Spinal cord (tissue), 10 donors: ENCODE data around the gene TENM3. TPM values are rescaled to one million over a fixed set of nuclear protein-coding genes. Genes with fewer than 3 reads are reported as not detected.
A peak's percentile ranks its signal among the peaks of the same experiment; 100 is the strongest.

Experiments
- DNase-seq, 6 donors: peaks; one replicate each; pipeline versions ENCODE4 v3.0.0 to v3.0.0-alpha.2; 2013 to 2015; ENCODE audit warnings: low spot score in 6 of 6, low read depth in 4 of 6
- H3K27ac ChIP-seq: one replicate; pipeline ENCODE4 v1.5.1; 2013; ENCODE audit warnings: low read depth, low read length, control low read depth
- H3K27me3 ChIP-seq: one replicate; pipeline ENCODE4 v1.6.1; 2013; ENCODE audit warnings: low read length; ENCODE audit not compliant: control insufficient read depth, insufficient read depth
- H3K36me3 ChIP-seq: one replicate; pipeline ENCODE4 v1.6.1; 2013; ENCODE audit warnings: low read length; ENCODE audit not compliant: control insufficient read depth, insufficient read depth
- H3K4me1 ChIP-seq: one replicate; pipeline ENCODE4 v1.6.1; 2013; ENCODE audit warnings: low read length; ENCODE audit not compliant: control insufficient read depth, insufficient read depth
- H3K4me3 ChIP-seq: one replicate; pipeline ENCODE4 v1.5.1; 2013; ENCODE audit warnings: low read depth, low read length, control low read depth
- H3K9me3 ChIP-seq: one replicate; pipeline ENCODE4 v1.6.1; 2013; ENCODE audit warnings: low read length; ENCODE audit not compliant: control insufficient read depth, insufficient read depth
- WGBS: methylation state at CpG from one replicate; pipeline ENCODE4 v1.1.5; 2013; ENCODE audit warnings: missing lambda C conversion rate; ENCODE audit not compliant: insufficient coverage; 5-methylcytosine and 5-hydroxymethylcytosine counted together
- polyA plus RNA-seq, 2 donors: library from polyadenylated mRNA; unstranded; fragments of 120-200 nt; gene quantifications; one replicate each; pipeline ENCODE4 v1.2.1, GENCODE V29; 2013; ENCODE audit not compliant: insufficient read length in 2 of 2
- total RNA-seq, 2 donors: library from RNA; depleted of rRNA in 1 of 2; stranded (reverse); fragments of 120-200 nt in 1 of 2; fragments of >200 nt in 1 of 2; gene quantifications; one replicate each; pipeline versions ENCODE4 v1.2.3 to v1.2.4, GENCODE V29; 2013 to 2014
- donor health status: healthy.

TENM3 gene
- total and polyA plus RNA-seq, 4 donors = 25.8 to 57.5 (median 38.7) TPM

DNA sequence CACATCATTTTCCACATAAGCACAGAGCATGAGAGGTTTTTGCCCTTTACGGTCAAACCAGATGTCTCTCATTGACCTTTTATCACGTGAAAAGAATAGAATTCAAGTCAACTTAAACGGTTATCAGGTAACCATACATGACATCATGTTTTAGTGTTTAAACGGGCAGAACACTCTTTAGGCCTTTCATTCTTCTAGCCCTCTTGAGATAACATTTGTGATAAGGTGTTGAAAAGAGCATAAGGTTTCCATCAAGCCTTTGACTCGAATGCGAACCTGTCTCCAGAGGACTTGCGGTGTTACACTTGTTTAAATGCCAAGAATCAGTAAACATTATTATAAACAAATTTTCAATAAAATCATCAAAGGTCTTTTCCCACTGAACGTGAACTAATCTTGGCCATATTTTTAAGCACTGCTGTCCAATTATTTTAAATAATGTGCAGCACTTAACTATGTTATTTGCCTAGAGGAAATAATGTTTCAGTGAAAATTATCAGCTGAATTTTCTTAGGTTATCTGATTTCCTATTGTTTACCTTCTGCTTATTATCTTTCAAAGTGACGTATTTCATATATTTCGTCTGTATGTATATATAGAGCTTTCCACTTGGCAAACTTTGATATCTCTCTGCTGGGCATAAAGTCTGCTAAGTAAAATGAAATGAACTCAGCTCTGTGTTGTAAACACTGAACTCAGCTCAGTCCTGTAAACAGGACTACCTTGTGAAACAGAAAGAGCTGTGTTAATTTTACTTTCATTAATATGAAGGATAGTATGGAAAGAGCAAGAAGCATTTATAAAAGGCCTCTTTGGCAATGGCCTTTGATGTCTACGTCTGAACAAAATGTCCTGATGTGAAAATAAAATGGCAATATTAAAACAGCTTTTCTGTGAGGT lies 33.3 kb downstream of the TENM3 start:
- DNase-seq = no peak
- Histone ChIP-seq H3K4me1 (peaks cover 3% of the 10 kb centered on the region), H3K4me3 (no peak overlapping the region), H3K27me3 (no peaks in the 10 kb centered on the region), H3K9me3 (no peaks in the 10 kb centered on the region), H3K27ac (no peak overlapping the region), H3K36me3 (no peaks in the 10 kb centered on the region)
- WGBS = 90% methylated on average over 1 of the region's 11 CpGs

DNA sequence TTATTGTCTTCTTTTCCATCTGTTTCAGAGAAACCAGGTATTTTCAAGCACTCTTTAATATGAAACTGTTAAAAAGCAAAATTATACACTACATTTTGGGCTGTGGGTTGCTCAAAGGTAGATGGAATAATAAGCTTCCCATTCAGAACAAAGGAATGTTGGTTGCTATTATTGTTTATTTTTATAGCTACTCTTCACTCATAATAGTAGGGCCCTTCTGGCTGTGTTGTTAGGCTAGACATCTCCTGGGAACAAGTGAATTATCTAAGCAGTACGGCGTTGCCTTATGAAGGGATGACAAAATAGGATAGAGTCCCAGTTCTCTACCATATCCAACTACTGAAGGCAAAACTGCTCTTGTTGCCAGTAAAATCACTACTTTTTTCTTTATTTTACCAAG lies 34.2 kb downstream of the TENM3 start:
- H3K27ac ChIP-seq = no peak overlapping the region
- DNase-seq = peak in 1 of 6 donors; percentile 46
- H3K27me3 ChIP-seq = no peaks in the 10 kb centered on the region
- no CpG with 5 or more reads among the region's 2 CpGs for WGBS
- H3K4me3 ChIP-seq = no peak overlapping the region
- H3K36me3 ChIP-seq = no peaks in the 10 kb centered on the region
- peaks cover 3% of the 10 kb centered on the region for H3K4me1 ChIP-seq
- no peaks in the 10 kb centered on the region for H3K9me3 ChIP-seq

DNA sequence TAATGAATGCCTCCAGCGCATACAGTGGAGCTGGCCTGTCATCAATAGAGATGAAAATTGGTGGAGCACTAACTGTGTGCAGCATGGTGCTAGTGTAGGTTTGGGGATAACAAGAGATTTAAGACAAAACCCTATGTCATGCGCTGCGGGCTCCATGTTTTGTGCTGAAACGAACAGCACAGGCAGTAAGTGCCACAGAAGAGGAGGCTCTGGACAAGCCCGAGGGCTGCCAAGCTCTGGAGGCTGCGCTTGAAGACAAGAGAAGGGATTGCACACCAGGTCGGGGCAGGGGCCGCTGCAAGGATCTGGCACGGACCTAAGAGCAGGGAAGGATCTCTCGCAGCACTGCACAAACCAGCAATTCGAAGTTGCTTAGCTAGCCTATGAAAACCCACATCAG lies 35.5 kb downstream of the TENM3 start:
- peaks cover 3% of the 10 kb centered on the region for H3K4me1 ChIP-seq
- WGBS = 94% methylated on average over 10 of the region's 11 CpGs
- DNase-seq = no peak
- H3K27me3 ChIP-seq = no peaks in the 10 kb centered on the region
- no peak overlapping the region for H3K4me3 ChIP-seq
- no peak overlapping the region for H3K27ac ChIP-seq
- no peaks in the 10 kb centered on the region for H3K36me3 ChIP-seq
- H3K9me3 ChIP-seq = no peaks in the 10 kb centered on the region

GRCh38 chr4:182280436-182281111 lies 37.4 kb downstream of the TENM3 start:
- no peaks in the 10 kb centered on the region for H3K27me3 ChIP-seq
- H3K36me3 ChIP-seq = no peaks in the 10 kb centered on the region
- no peak for DNase-seq
- H3K4me1 ChIP-seq = peaks cover 3% of the 10 kb centered on the region
- WGBS = 100% methylated on average over 3 of the region's 7 CpGs
- no peaks in the 10 kb centered on the region for H3K9me3 ChIP-seq
- H3K4me3 ChIP-seq = no peak overlapping the region
- no peak overlapping the region for H3K27ac ChIP-seq

DNA sequence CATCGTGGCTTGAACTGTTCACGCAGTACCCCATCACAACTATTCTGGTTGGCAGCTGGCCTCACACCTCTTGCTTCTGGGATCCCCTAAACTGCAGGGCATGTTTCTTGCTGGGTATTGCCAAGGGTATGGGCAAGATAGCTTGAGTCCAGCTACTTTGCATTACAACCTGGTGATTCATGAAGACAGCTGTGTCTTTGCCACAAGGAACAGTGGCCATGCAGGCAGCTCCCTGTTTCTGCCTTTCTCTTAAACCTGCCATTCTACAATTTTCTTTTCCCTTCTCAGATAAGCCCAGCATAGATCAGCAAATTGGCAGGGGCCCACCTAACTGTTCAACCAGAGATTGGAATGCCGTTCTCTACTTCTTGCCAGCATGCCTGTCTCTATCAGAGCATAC lies 42.8 kb downstream of the TENM3 start:
- Histone ChIP-seq H3K27me3 (no peaks in the 10 kb centered on the region), H3K4me1 (no peaks in the 10 kb centered on the region), H3K4me3 (no peak overlapping the region), H3K27ac (no peak overlapping the region), H3K36me3 (no peaks in the 10 kb centered on the region), H3K9me3 (no peaks in the 10 kb centered on the region)
- WGBS = 100% methylated on average over 2 of the region's 3 CpGs
- DNase-seq = no peak

DNA sequence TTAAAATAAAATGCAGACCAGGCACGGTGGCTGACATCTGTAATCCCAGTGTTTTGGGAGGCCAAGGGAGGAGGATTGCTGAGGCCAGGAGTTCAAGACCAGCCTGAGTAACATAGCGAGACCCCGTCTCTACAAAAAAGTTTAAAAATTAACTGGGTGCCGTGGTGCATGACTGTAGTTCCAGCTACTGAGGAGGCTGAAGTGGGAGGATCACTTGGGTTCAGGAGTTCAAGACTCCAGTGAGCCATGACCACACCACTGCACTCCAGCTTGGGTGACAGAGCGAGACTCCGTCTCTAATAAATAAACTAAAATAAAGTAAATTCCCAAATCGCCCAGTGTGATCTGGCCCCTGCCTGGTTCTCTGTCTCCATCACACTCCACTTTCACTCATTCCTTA lies 43.7 kb downstream of the TENM3 start:
- no peak overlapping the region for H3K4me3 ChIP-seq
- no peaks in the 10 kb centered on the region for H3K27me3 ChIP-seq
- no peak for DNase-seq
- 97% methylated on average over 3 of the region's 7 CpGs for WGBS
- no peaks in the 10 kb centered on the region for H3K4me1 ChIP-seq
- H3K36me3 ChIP-seq = no peaks in the 10 kb centered on the region
- no peak overlapping the region for H3K27ac ChIP-seq
- no peaks in the 10 kb centered on the region for H3K9me3 ChIP-seq

DNA sequence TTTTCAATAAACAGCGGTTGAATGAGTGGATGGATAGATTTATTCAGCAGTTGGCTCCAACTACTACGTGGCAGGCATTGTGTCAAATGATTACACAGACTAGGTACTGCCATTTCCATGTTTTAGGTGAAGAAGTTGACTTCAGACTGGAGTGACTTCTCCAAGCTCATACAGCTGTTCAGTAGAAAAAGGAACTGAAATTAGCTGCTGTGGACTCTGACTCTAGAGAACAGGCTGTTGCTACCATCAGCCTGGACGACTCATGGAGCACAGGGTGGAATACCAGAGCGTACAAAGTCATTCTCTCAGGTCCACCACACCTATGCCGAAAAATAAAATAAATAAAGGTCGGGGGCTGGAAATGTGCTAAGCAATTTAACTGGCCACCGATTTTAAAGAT lies 45.3 kb downstream of the TENM3 start:
- WGBS = 83% methylated on average over 4 of the region's 7 CpGs
- no peaks in the 10 kb centered on the region for H3K4me1 ChIP-seq
- H3K27me3 ChIP-seq = no peaks in the 10 kb centered on the region
- no peak overlapping the region for H3K27ac ChIP-seq
- no peaks in the 10 kb centered on the region for H3K36me3 ChIP-seq
- no peak overlapping the region for H3K4me3 ChIP-seq
- DNase-seq = no peak
- no peaks in the 10 kb centered on the region for H3K9me3 ChIP-seq

DNA sequence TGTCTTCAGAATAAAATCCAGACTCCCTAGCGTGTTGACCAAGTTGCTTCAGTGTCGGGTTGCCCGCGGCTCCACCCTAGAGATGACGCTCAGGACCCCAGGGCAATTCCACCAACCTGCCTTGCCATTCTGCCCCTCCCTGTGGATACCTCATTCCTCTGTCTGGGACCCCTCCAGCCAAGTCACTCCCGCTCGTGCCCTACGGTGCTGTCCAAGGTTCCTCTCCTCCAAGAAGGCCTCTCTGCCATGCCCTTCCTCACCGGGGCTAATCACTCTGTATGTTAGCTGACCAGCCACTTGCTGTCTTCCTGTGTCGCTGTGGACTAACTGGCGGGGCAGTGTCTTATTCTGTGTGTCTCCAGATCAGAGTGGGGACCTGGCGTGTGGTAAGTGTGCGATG lies 46.6 kb downstream of the TENM3 start:
- no peaks in the 10 kb centered on the region for H3K27me3 ChIP-seq
- DNase-seq = no peak
- 91% methylated on average over 11 of the region's 13 CpGs for WGBS
- H3K36me3 ChIP-seq = no peaks in the 10 kb centered on the region
- H3K4me1 ChIP-seq = no peaks in the 10 kb centered on the region
- no peaks in the 10 kb centered on the region for H3K9me3 ChIP-seq
- H3K27ac ChIP-seq = no peak overlapping the region
- H3K4me3 ChIP-seq = no peak overlapping the region

GRCh38 chr4:182291175-182291574 lies 48.0 kb downstream of the TENM3 start:
- no peaks in the 10 kb centered on the region for H3K4me1 ChIP-seq
- no peak overlapping the region for H3K27ac ChIP-seq
- no peaks in the 10 kb centered on the region for H3K36me3 ChIP-seq
- H3K4me3 ChIP-seq = no peak overlapping the region
- no peaks in the 10 kb centered on the region for H3K27me3 ChIP-seq
- no peaks in the 10 kb centered on the region for H3K9me3 ChIP-seq
- DNase-seq = no peak
- WGBS = 92% methylated on average over 4 of the region's 8 CpGs
